HG02610 (cell line): Measurements from ENCODE around the gene MRPL48.

Experiments used
- ATAC-seq: cut with Tn5 transposase; IDR thresholded peaks from one replicate; pipeline ENCODE4 v1.9.1; 2021; ENCODE audit warnings: mild to moderate bottlenecking, moderate library complexity; ENCODE audit not compliant: unreplicated experiment

Gene MRPL48

DNA sequence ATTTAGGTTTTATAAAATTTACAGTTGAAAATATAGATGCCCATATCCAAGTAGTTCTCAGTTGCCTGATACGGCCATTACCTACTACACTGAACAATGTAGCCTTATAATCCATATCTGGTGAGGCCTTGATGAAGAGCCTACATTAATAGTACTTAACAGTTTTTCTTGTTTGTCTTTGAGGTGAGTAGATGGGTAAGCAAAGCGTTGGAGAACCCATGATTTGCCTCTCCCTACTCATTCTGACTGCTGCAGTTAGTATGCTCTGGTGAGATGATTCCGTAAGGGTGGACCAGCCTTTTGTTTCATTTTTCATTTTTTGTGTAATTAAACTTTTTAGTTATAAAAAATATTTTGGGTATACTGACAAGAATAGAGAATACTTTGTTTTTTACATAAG, 100.6 kb downstream of the MRPL48 start:
- no peak for ATAC-seq

DNA sequence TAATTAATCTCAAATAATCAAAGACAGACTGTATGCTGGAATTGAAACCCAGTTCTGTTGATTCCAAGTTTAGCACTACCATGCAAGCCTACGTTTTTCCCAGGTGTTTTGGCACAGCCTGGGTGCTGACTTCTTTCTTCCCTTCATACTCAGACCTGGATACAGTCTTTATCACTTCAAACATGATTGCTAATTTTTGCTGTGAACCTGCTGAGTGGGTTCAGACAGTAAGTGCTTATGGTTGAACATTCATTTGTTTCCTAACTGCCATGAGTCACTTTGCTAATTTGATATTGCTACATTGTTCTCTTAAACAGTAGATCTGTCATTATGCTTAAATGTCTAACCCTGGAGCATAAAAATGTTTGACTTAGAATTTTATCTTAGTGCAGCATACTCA, 101.3 kb downstream of the MRPL48 start:
- no peak for ATAC-seq

DNA sequence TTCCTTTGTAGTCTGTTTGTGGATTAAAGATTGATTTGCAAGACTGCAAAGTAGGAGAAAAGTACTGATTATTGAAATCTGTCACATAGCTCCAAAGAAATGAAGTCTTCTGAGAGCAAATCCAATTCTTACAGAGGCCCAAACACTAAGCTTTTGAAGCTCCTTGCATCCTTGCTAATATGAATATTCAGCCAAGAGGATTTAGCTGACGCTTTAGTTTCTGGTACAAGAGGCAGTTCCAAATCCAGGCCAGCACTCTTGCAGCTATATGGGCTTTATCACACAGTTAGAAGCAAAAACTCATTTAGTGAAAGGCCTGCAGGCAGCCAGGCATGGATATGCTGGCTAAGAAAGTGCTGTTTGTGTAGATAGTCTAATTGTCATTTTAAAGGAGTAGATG, 101.9 kb downstream of the MRPL48 start:
- ATAC-seq, result no peak

DNA sequence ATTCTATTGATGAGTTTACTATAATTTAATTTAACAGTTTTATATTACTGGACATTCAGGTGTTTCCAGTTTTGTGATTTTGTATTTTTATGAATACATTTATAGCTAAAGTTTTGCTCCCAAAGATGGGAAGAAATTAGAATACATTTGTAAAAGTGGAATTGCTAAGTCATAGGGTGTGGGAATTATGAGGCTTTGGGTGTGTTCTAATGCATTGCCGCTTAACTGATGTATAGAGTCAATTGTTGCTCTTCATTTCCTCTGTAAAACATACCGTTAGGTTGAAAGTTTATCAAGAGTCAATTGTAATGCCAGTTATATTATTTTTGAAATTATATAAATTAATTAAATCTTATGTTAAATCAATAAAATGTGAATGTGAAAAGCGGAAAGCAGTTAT, 105.4 kb downstream of the MRPL48 start:
- no peak for ATAC-seq

DNA sequence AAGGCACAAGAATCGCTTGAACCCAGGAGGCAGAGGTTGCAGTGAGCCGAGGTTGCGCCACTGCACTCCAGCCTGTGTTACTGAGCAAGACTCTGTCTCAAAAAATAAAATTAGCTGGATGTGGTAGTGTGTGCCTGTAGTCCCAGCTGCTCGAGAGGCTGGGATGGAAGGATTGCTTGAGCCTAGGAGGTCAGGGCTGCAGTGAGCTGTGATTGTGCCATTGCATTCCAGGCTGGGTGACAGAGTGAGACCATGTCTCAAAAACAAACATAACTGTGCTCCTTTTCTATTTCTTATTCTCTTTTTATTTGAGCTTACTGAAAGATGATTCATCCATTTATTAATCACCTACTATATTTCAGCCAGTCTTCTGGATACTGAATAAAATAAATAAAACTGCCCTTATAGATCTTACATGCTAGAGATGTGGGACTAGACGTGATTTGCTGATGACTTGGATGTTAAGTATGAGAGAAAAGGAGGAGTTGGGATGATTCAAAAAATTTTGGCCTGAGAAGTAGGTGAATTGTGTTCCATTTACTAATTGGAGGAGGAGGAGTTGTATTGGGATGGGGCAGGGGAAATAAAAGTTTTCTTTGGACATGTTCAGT, 107.2 kb downstream of the MRPL48 start:
- ATAC-seq, result no peak

DNA sequence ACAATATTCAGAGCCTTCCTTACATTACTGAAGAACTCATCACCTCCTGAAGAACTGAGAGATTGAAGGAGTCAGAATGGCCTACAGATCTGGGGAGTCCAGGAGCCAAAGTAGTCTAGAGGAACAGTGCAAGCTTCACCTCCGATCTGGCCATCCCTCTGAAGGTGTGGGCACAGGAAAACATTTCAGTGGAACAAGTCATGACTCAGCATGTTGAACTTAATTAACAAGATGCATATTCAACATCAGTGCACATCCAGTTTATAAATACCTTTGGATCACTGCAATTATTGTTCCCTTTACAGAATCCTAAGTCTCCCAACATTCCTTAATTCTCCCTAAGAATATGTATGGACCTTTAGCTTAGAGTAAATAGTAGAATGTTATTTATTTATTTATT, 114.6 kb downstream of the MRPL48 start:
- no peak for ATAC-seq

DNA sequence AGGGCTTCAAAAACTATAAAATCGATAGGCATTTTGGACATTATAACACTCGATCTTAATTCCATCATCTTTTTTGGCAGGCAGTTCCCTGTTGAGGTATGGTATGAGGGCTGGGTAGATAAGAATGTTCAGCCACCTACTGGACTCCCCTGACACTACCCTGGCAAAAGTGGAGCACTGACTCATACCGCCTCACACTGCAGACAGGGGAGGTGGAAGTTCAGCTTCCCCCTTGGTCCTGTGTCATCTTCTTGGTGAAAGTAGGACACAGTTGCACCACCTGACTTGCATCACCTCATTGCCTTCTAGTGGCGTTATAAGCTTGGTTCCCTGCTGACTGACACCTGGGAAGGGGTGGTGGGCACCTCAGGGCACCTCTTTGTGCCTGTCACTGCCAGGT, 119.5 kb downstream of the MRPL48 start:
- ATAC-seq, result no peak

DNA sequence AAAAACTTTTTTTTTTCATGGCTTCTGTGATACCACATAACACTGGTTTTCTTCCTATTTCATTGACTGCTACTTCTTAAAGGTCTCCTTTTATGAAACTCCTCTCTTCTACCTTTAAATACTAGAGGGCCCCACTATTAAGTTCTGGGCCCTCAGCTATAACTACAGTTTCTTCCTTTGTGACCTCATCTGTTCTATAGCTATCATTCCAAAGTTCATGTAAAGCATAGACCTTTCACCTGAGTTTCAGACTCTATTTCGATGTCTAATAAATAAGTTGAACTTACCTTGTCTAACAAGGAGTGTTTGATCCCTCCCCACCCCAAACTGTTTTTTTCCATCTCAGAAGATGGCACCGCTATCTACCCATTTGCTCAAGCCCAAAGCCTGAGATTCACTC, 124.4 kb downstream of the MRPL48 start:
- ATAC-seq, result no peak

DNA sequence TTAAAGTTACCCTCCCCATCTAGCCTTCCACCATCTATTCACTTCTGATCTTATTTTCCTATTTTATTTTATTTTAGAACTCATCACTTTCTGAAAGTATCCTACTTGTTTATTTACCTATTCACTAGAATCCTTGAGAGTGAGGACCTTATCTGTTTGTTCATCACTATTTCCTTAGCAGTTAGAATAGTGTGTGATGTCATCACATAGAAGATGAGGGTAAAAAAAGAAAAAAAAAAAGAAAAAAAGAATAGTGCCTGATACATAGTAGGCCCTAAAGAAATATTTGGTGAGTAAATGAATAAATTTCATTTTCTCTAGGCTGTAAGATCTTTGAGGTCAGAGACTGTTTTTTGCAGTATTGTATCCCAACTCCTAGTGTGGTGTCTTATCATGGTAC, 125.8 kb downstream of the MRPL48 start:
- no peak for ATAC-seq

DNA sequence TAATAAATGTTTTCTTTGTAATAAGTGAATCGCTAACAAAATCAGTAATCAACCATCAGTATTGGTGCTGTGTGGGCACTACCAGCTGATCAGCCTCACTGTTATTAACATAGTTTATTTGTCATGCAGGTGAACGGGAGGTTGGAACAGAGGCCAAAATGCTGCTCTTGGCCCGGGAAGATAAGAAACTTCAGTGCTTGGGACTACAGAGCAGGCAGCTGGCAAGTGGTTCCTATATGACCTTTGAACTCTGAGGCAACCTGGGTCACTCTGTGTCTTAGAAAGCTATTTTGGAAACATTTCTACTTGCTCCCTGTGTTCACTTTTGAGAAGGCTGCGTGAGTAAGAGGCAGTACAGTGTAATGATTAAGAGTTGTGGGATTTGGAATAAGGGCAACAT, 126.6 kb downstream of the MRPL48 start:
- no peak for ATAC-seq
